HEK293 (cell line): ENCODE data around the gene ATG12.

Source experiments
- GLI4 ChIP-seq: fragments of 450-650 bp; formaldehyde crosslinking; IDR thresholded peaks from 2 replicates; pipeline ENCODE4 v1.5.1; 2016; ENCODE audit warnings: missing biosample characterization, missing genetic modification characterization
- KLF10 ChIP-seq: fragments of 450-650 bp; IDR thresholded peaks from 2 replicates; pipeline ENCODE4 v1.5.1; 2018; ENCODE audit warnings: missing biosample characterization, mild to moderate bottlenecking, missing genetic modification characterization
- KLF16 ChIP-seq: fragments of 450-650 bp; formaldehyde crosslinking; IDR thresholded peaks from 2 replicates; pipeline ENCODE4 v1.5.1; 2017; ENCODE audit warnings: missing biosample characterization, missing genetic modification characterization
- KLF7 ChIP-seq: fragments of 450-650 bp; formaldehyde crosslinking; IDR thresholded peaks from 2 replicates; pipeline ENCODE4 v1.5.1; 2016; ENCODE audit warnings: missing biosample characterization, missing genetic modification characterization, borderline replicate concordance
- TRIM28 ChIP-seq: IDR thresholded peaks from 2 replicates; pipeline ENCODE4 v1.6.1; 2011; ENCODE audit warnings: low read length, control low read depth, borderline replicate concordance
- ZBTB48 ChIP-seq: fragments of 450-650 bp; formaldehyde crosslinking; IDR thresholded peaks from 2 replicates; pipeline ENCODE4 v1.5.1; 2016; ENCODE audit warnings: missing biosample characterization, missing genetic modification characterization
- ZBTB7A ChIP-seq: fragments of 450-650 bp; formaldehyde crosslinking; IDR thresholded peaks from 2 replicates; pipeline ENCODE4 v1.5.1; 2016; ENCODE audit warnings: low read depth, missing biosample characterization, missing genetic modification characterization
- ZNF121 ChIP-seq: fragments of 450-650 bp; formaldehyde crosslinking; IDR thresholded peaks from 2 replicates; pipeline ENCODE4 v1.5.1; 2016; ENCODE audit warnings: missing biosample characterization, missing genetic modification characterization
- ZNF169 ChIP-seq: fragments of 450-650 bp; formaldehyde crosslinking; IDR thresholded peaks from 2 replicates; pipeline ENCODE4 v1.5.1; 2016; ENCODE audit warnings: missing biosample characterization, missing genetic modification characterization
- ZNF174 ChIP-seq: fragments of 450-650 bp; formaldehyde crosslinking; IDR thresholded peaks from 2 replicates; pipeline ENCODE4 v1.5.0; 2017; ENCODE audit warnings: missing biosample characterization, mild to moderate bottlenecking, missing genetic modification characterization
- ZNF24 ChIP-seq: fragments of 450-650 bp; formaldehyde crosslinking; IDR thresholded peaks from 2 replicates; pipeline ENCODE4 v1.5.1; 2016; ENCODE audit warnings: missing biosample characterization, missing genetic modification characterization
- ZNF311 ChIP-seq: fragments of 450-650 bp; formaldehyde crosslinking; IDR thresholded peaks from 2 replicates; pipeline ENCODE4 v1.5.1; 2017; ENCODE audit warnings: missing biosample characterization, missing genetic modification characterization, borderline replicate concordance
- ZNF362 ChIP-seq: fragments of 450-650 bp; formaldehyde crosslinking; IDR thresholded peaks from 2 replicates; pipeline ENCODE4 v1.5.1; 2016; ENCODE audit warnings: missing biosample characterization, missing genetic modification characterization
- ZNF501 ChIP-seq: fragments of 450-650 bp; formaldehyde crosslinking; IDR thresholded peaks from 2 replicates; pipeline ENCODE4 v1.5.1; 2016; ENCODE audit warnings: missing biosample characterization, missing genetic modification characterization
- ZNF530 ChIP-seq: fragments of 450-650 bp; formaldehyde crosslinking; IDR thresholded peaks from 2 replicates; pipeline ENCODE4 v1.5.1; 2016; ENCODE audit warnings: low read depth, missing biosample characterization, missing genetic modification characterization
- ZNF561 ChIP-seq: fragments of 450-650 bp; IDR thresholded peaks from 2 replicates; pipeline ENCODE4 v1.5.1; 2018; ENCODE audit warnings: missing biosample characterization, missing genetic modification characterization, borderline replicate concordance
- ZNF571 ChIP-seq: fragments of 450-650 bp; formaldehyde crosslinking; IDR thresholded peaks from 2 replicates; pipeline ENCODE4 v1.5.0; 2017; ENCODE audit warnings: missing biosample characterization, missing genetic modification characterization
- ZNF777 ChIP-seq: fragments of 450-650 bp; formaldehyde crosslinking; IDR thresholded peaks from 2 replicates; pipeline ENCODE4 v1.5.1; 2017; ENCODE audit warnings: missing biosample characterization, missing genetic modification characterization, borderline replicate concordance
- ZSCAN5A ChIP-seq: fragments of 450-650 bp; formaldehyde crosslinking; IDR thresholded peaks from 2 replicates; pipeline ENCODE4 v1.5.1; 2016; ENCODE audit warnings: missing biosample characterization, missing genetic modification characterization
- TF ChIP-seq, protein P1 (sequence below): fragments of 450-650 bp; formaldehyde crosslinking; conservative IDR thresholded peaks from 2 replicates; pipeline ENCODE4 v1.5.1; 2016; ENCODE audit warnings: low read depth, missing biosample characterization, missing genetic modification characterization
- TF ChIP-seq, protein P2 (sequence below): fragments of 450-650 bp; formaldehyde crosslinking; IDR thresholded peaks from 2 replicates; pipeline ENCODE4 v1.5.1; 2016; ENCODE audit warnings: missing biosample characterization, missing genetic modification characterization
- TF ChIP-seq, protein P3 (sequence below): fragments of 450-650 bp; formaldehyde crosslinking; IDR thresholded peaks from 2 replicates; pipeline ENCODE4 v1.5.1; 2017; ENCODE audit warnings: missing biosample characterization, missing genetic modification characterization
- TF ChIP-seq, protein P4 (sequence below): fragments of 450-650 bp; formaldehyde crosslinking; IDR thresholded peaks from 2 replicates; pipeline ENCODE4 v1.5.1; 2016; ENCODE audit warnings: missing biosample characterization, missing genetic modification characterization
- TF ChIP-seq, protein P5 (sequence below): fragments of 450-650 bp; formaldehyde crosslinking; IDR thresholded peaks from 2 replicates; pipeline ENCODE4 v1.5.1; 2016; ENCODE audit warnings: missing biosample characterization, missing genetic modification characterization

The ATG12 gene

DNA sequence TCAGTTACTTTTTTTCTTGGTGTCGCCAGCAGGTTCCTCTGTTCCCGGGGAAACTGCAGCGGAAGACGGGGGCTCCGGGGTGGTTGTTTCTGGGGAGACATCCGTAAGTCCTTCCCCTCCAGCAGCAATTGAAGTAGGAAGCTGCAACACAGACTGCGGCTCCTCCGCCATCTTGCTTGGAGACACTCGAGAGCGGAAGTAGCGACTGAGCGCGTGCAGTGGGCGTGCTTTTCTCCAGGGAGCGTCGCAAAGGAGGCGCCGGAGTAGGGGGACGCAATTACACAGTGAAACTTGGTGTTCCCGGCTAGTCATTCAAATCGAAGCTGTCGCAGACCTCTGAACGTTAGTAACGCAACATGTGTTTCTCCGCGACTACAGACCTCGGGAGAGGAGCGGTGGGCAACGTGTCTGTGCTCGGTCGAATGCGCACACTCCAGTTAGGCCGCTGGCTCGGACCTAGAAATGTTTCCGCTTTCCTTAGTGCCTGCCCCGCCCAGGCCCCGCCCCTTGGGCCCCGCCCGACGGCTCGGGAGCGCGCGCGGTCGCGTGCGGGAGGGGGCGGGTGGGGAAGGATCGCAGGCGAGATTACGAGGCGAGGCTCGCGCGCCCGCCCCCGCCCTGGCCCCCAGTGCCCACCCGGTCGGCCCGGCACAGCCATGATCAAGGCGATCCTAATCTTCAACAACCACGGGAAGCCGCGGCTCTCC lies at the start of gene ATG12, which contains the start of gene AP3S1 (continued):
- TF ChIP-seq ZNF777, result no peak
- 0 out of 2 replicates have a peak, but pooled peaks have one; percentile 41 for TF ChIP-seq TRIM28
- peak; percentile 49; the same call in 1 of the 2 replicates for TF ChIP-seq GLI4 (tag by site-specific recombination)
- TF ChIP-seq, protein P1, sequence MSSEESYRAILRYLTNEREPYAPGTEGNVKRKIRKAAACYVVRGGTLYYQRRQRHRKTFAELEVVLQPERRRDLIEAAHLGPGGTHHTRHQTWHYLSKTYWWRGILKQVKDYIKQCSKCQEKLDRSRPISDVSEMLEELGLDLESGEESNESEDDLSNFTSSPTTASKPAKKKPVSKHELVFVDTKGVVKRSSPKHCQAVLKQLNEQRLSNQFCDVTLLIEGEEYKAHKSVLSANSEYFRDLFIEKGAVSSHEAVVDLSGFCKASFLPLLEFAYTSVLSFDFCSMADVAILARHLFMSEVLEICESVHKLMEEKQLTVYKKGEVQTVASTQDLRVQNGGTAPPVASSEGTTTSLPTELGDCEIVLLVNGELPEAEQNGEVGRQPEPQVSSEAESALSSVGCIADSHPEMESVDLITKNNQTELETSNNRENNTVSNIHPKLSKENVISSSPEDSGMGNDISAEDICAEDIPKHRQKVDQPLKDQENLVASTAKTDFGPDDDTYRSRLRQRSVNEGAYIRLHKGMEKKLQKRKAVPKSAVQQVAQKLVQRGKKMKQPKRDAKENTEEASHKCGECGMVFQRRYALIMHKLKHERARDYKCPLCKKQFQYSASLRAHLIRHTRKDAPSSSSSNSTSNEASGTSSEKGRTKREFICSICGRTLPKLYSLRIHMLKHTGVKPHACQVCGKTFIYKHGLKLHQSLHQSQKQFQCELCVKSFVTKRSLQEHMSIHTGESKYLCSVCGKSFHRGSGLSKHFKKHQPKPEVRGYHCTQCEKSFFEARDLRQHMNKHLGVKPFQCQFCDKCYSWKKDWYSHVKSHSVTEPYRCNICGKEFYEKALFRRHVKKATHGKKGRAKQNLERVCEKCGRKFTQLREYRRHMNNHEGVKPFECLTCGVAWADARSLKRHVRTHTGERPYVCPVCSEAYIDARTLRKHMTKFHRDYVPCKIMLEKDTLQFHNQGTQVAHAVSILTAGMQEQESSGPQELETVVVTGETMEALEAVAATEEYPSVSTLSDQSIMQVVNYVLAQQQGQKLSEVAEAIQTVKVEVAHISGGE (tag by site-specific recombination), result peak; percentile 95
- peak; percentile 100 for TF ChIP-seq ZBTB48
- 0 out of 2 replicates have a peak, but pooled peaks have one; percentile 42 for TF ChIP-seq ZNF561 (tag by site-specific recombination)
- TF ChIP-seq, protein P2, sequence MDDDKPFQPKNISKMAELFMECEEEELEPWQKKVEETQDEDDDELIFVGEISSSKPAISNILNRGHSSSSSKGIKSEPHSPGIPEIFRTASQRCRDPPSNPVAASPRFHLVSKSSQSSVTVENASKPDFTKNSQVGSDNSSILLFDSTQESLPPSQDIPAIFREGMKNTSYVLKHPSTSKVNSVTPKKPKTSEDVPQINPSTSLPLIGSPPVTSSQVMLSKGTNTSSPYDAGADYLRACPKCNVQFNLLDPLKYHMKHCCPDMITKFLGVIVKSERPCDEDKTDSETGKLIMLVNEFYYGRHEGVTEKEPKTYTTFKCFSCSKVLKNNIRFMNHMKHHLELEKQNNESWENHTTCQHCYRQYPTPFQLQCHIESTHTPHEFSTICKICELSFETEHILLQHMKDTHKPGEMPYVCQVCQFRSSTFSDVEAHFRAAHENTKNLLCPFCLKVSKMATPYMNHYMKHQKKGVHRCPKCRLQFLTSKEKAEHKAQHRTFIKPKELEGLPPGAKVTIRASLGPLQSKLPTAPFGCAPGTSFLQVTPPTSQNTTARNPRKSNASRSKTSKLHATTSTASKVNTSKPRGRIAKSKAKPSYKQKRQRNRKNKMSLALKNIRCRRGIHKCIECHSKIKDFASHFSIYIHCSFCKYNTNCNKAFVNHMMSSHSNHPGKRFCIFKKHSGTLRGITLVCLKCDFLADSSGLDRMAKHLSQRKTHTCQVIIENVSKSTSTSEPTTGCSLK, result no peak
- TF ChIP-seq KLF10, result peak; percentile 95
- TF ChIP-seq ZNF169 (tag by site-specific recombination), result no peak
- no peak for TF ChIP-seq ZNF571 (tag by site-specific recombination)
- TF ChIP-seq KLF16, result peak; percentile 76
- TF ChIP-seq, protein P3, sequence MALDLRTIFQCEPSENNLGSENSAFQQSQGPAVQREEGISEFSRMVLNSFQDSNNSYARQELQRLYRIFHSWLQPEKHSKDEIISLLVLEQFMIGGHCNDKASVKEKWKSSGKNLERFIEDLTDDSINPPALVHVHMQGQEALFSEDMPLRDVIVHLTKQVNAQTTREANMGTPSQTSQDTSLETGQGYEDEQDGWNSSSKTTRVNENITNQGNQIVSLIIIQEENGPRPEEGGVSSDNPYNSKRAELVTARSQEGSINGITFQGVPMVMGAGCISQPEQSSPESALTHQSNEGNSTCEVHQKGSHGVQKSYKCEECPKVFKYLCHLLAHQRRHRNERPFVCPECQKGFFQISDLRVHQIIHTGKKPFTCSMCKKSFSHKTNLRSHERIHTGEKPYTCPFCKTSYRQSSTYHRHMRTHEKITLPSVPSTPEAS, result no peak
- TF ChIP-seq ZNF311 (tag by site-specific recombination), result no peak
- TF ChIP-seq ZNF362 (tag by site-specific recombination), result 0 out of 2 replicates have a peak, but pooled peaks have one; percentile 17
- no peak for TF ChIP-seq ZNF174 (tag by site-specific recombination)
- peak; percentile 80; the same call in 1 of the 2 replicates for TF ChIP-seq KLF7 (tag by site-specific recombination)
- TF ChIP-seq, protein P4, sequence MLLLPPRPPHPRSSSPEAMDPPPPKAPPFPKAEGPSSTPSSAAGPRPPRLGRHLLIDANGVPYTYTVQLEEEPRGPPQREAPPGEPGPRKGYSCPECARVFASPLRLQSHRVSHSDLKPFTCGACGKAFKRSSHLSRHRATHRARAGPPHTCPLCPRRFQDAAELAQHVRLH (tag by site-specific recombination), result peak; percentile 76; the same call in 1 of the 2 replicates
- TF ChIP-seq, protein P5, sequence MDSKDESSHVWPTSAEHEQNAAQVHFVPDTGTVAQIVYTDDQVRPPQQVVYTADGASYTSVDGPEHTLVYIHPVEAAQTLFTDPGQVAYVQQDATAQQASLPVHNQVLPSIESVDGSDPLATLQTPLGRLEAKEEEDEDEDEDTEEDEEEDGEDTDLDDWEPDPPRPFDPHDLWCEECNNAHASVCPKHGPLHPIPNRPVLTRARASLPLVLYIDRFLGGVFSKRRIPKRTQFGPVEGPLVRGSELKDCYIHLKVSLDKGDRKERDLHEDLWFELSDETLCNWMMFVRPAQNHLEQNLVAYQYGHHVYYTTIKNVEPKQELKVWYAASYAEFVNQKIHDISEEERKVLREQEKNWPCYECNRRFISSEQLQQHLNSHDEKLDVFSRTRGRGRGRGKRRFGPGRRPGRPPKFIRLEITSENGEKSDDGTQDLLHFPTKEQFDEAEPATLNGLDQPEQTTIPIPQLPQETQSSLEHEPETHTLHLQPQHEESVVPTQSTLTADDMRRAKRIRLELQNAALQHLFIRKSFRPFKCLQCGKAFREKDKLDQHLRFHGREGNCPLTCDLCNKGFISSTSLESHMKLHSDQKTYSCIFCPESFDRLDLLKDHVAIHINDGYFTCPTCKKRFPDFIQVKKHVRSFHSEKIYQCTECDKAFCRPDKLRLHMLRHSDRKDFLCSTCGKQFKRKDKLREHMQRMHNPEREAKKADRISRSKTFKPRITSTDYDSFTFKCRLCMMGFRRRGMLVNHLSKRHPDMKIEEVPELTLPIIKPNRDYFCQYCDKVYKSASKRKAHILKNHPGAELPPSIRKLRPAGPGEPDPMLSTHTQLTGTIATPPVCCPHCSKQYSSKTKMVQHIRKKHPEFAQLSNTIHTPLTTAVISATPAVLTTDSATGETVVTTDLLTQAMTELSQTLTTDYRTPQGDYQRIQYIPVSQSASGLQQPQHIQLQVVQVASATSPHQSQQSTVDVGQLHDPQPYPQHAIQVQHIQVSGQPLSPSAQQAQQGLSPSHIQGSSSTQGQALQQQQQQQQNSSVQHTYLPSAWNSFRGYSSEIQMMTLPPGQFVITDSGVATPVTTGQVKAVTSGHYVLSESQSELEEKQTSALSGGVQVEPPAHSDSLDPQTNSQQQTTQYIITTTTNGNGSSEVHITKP (tag by site-specific recombination), result peak; percentile 100
- TF ChIP-seq ZNF121, result no peak
- peak; percentile 84 for TF ChIP-seq ZNF24 (tag by site-specific recombination)
- peak; percentile 51; the same call in 1 of the 2 replicates for TF ChIP-seq ZBTB7A (tag by site-specific recombination)
- peak; percentile 88 for TF ChIP-seq ZNF501
- no peak for TF ChIP-seq ZSCAN5A (tag by site-specific recombination)
- no peak for TF ChIP-seq ZNF530 (tag by site-specific recombination)
